ENCODE results near the gene NOTCH1.

Gene NOTCH1

GRCh38 chr9:136514022-136514714, 31.7 kb downstream of the NOTCH1 start:
- no peak for DNase-seq

- DNase-seq = no peak
Observed at GRCh38 chr9:136513191-136513590, 32.7 kb downstream of the NOTCH1 start.

GRCh38 chr9:136512651-136513071, 33.2 kb downstream of the NOTCH1 start:
- DNase-seq = peak; percentile 73

GRCh38 chr9:136511670-136512592, 33.9 kb downstream of the NOTCH1 start:
- no peak for DNase-seq

GRCh38 chr9:136511144-136511669, 34.6 kb downstream of the NOTCH1 start:
- no peak for DNase-seq

GRCh38 chr9:136510561-136510960, 35.3 kb downstream of the NOTCH1 start:
- DNase-seq = no peak

- DNase-seq = no peak
Observed at GRCh38 chr9:136509549-136509948, 36.3 kb downstream of the NOTCH1 start.

GRCh38 chr9:136508729-136509500, 36.9 kb downstream of the NOTCH1 start:
- DNase-seq = no peak

- DNase-seq = no peak
Observed at GRCh38 chr9:136507992-136508375, 37.9 kb downstream of the NOTCH1 start.

- no peak for DNase-seq
Observed at GRCh38 chr9:136507221-136507991, 38.4 kb downstream of the NOTCH1 start.

GRCh38 chr9:136506425-136506824, 39.4 kb downstream of the NOTCH1 start:
- no peak for DNase-seq

- no peak for DNase-seq
Observed at GRCh38 chr9:136505406-136506403, 40.1 kb downstream of the NOTCH1 start.

GRCh38 chr9:136504512-136505348, 41.1 kb downstream of the NOTCH1 start:
- DNase-seq = no peak

GRCh38 chr9:136502940-136503550, 42.8 kb downstream of the NOTCH1 start:
- DNase-seq = no peak

- no peak for DNase-seq
Observed at GRCh38 chr9:136502196-136502595, 43.7 kb downstream of the NOTCH1 start.

GRCh38 chr9:136501686-136502085, 44.2 kb downstream of the NOTCH1 start:
- no peak for DNase-seq

GRCh38 chr9:136499935-136500910, 45.6 kb downstream of the NOTCH1 start:
- DNase-seq = no peak
